Thyroid gland (tissue), 4 donors: ENCODE measurements around the gene BAK1.

ENCODE experiments used
- POLR2A ChIP-seq, 2 donors: fragments of 450-650 bp; IDR thresholded peaks; one replicate each; pipeline ENCODE4 v1.6.1; 2017; ENCODE audit warnings: antibody characterized with exemption in 2 of 2, mild to moderate bottlenecking in 2 of 2, moderate library complexity in 1 of 2
- TF ChIP-seq, protein P1 (sequence below), 6 experiments: fragments of 200-600 bp in 3 of 6; fragments of 450-650 bp in 3 of 6; sonication (generic) in 3 of 6; IDR thresholded peaks; one replicate each; pipeline ENCODE4 v1.5.1; 2016 to 2019; ENCODE audit warnings: antibody characterized with exemption in 6 of 6, mild to moderate bottlenecking in 2 of 6, inconsistent platforms in 1 of 6, moderate library complexity in 1 of 6

DNA sequence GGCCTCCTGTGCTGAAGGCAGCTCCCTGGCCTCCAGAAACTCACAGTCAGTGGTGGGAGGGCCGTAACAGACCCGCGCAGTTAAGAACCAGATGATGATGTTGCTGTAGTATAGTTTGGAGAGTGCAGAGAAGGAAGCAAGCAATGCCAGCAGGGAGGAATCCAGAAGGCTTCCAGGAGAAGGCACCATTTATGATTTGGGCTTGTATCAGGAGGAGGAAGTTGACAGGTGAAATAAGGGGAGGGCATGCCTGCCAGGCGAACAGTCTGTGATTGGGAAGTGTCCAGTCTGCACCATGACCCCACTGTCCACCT is 13.3 kb upstream of the BAK1 start:
- TF ChIP-seq, protein P1, sequence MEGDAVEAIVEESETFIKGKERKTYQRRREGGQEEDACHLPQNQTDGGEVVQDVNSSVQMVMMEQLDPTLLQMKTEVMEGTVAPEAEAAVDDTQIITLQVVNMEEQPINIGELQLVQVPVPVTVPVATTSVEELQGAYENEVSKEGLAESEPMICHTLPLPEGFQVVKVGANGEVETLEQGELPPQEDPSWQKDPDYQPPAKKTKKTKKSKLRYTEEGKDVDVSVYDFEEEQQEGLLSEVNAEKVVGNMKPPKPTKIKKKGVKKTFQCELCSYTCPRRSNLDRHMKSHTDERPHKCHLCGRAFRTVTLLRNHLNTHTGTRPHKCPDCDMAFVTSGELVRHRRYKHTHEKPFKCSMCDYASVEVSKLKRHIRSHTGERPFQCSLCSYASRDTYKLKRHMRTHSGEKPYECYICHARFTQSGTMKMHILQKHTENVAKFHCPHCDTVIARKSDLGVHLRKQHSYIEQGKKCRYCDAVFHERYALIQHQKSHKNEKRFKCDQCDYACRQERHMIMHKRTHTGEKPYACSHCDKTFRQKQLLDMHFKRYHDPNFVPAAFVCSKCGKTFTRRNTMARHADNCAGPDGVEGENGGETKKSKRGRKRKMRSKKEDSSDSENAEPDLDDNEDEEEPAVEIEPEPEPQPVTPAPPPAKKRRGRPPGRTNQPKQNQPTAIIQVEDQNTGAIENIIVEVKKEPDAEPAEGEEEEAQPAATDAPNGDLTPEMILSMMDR (IDR thresholded peaks at IDR 0.05) = no peak
- no peak for TF ChIP-seq POLR2A (IDR thresholded peaks at IDR 0.05)
